ENCODE measurements around the gene SFSWAP. TPM values are rescaled to one million over a fixed set of nuclear protein-coding genes. Genes with fewer than 3 reads are reported as not detected.
A peak's percentile ranks its signal among the peaks of the same experiment; 100 is the strongest.
"Not testable (repeated sequence)": the region's sequence is repeated elsewhere in the genome, so short reads cannot be mapped to it uniquely, and the experiment has no call there.

SFSWAP gene
- 33.4 and 43.2 TPM in 2 replicates for total RNA-seq (2014; rRNA removed; shearing (Covaris generic))

GRCh38 chr12:131710464-131711457 is at the start of gene SFSWAP:
TSS of gene SFSWAP (plus strand) at chr12:131711090. CDS start at chr12:131711230, 140 bp downstream.
- DNase-seq = peak; percentile 89
- peak within 1 kb of the TSS; percentile 99 for H3K4me3 ChIP-seq (ENCODE audit: insufficient read depth, low read depth, low read length)
- peaks cover 10% of the 10 kb centered on the region for H3K36me3 ChIP-seq (replicated peaks; ENCODE audit: control insufficient read depth, insufficient read depth, low read length)
- H3K27me3 ChIP-seq (ENCODE audit: control insufficient read depth, insufficient read depth, low read length) = no peaks in the 10 kb centered on the region

- H3K27me3 ChIP-seq (ENCODE audit: control insufficient read depth, insufficient read depth, low read length); H3K36me3 ChIP-seq (replicated peaks; ENCODE audit: control insufficient read depth, insufficient read depth, low read length); DNase-seq: not testable (repeated sequence)
- H3K4me3 ChIP-seq (ENCODE audit: insufficient read depth, low read depth, low read length) = peak overlapping the region; percentile 30
Observed at GRCh38 chr12:131661170-131661985, 49.5 kb upstream of the SFSWAP start.

- DNase-seq; H3K27me3 ChIP-seq (ENCODE audit: control insufficient read depth, insufficient read depth, low read length); H3K4me3 ChIP-seq (ENCODE audit: insufficient read depth, low read depth, low read length); H3K36me3 ChIP-seq (replicated peaks; ENCODE audit: control insufficient read depth, insufficient read depth, low read length): not testable (repeated sequence)
Observed at GRCh38 chr12:131661986-131662288, 49.0 kb upstream of the SFSWAP start.

- not testable (repeated sequence) for H3K27me3 ChIP-seq (ENCODE audit: control insufficient read depth, insufficient read depth, low read length); H3K36me3 ChIP-seq (replicated peaks; ENCODE audit: control insufficient read depth, insufficient read depth, low read length); H3K4me3 ChIP-seq (ENCODE audit: insufficient read depth, low read depth, low read length); DNase-seq
Observed at GRCh38 chr12:131662346-131662745, 48.5 kb upstream of the SFSWAP start.

- not testable (repeated sequence) for H3K36me3 ChIP-seq (replicated peaks; ENCODE audit: control insufficient read depth, insufficient read depth, low read length); DNase-seq; H3K4me3 ChIP-seq (ENCODE audit: insufficient read depth, low read depth, low read length); H3K27me3 ChIP-seq (ENCODE audit: control insufficient read depth, insufficient read depth, low read length)
Observed at GRCh38 chr12:131665666-131666065, 45.2 kb upstream of the SFSWAP start.

- not testable (repeated sequence) for H3K27me3 ChIP-seq (ENCODE audit: control insufficient read depth, insufficient read depth, low read length)
Observed at GRCh38 chr12:131666486-131666885, 44.4 kb upstream of the SFSWAP start.

GRCh38 chr12:131666978-131667601 is 43.8 kb upstream of the SFSWAP start:
- not testable (repeated sequence) for H3K27me3 ChIP-seq (ENCODE audit: control insufficient read depth, insufficient read depth, low read length); H3K36me3 ChIP-seq (replicated peaks; ENCODE audit: control insufficient read depth, insufficient read depth, low read length); H3K4me3 ChIP-seq (ENCODE audit: insufficient read depth, low read depth, low read length); DNase-seq

More at GRCh38 chr12:131666486-131666885, 44.4 kb upstream of the SFSWAP start:
- DNase-seq; H3K36me3 ChIP-seq (replicated peaks; ENCODE audit: control insufficient read depth, insufficient read depth, low read length); H3K4me3 ChIP-seq (ENCODE audit: insufficient read depth, low read depth, low read length): not testable (repeated sequence)

GRCh38 chr12:131671276-131671675 is 39.6 kb upstream of the SFSWAP start:
- Histone ChIP-seq H3K27me3 (ENCODE audit: control insufficient read depth, insufficient read depth, low read length) (no peaks in the 10 kb centered on the region), H3K4me3 (ENCODE audit: insufficient read depth, low read depth, low read length) (no peak overlapping the region), H3K36me3 (replicated peaks; ENCODE audit: control insufficient read depth, insufficient read depth, low read length) (no peaks in the 10 kb centered on the region)
- DNase-seq = no peak

GRCh38 chr12:131671871-131672270 is 39.0 kb upstream of the SFSWAP start:
- no peak for DNase-seq
- Histone ChIP-seq H3K27me3 (ENCODE audit: control insufficient read depth, insufficient read depth, low read length) (no peaks in the 10 kb centered on the region), H3K4me3 (ENCODE audit: insufficient read depth, low read depth, low read length) (no peak overlapping the region), H3K36me3 (replicated peaks; ENCODE audit: control insufficient read depth, insufficient read depth, low read length) (no peaks in the 10 kb centered on the region)

- H3K27me3 ChIP-seq (ENCODE audit: control insufficient read depth, insufficient read depth, low read length) = no peaks in the 10 kb centered on the region
- no peak overlapping the region; the same call in 1 of the 2 replicates for H3K4me3 ChIP-seq (ENCODE audit: insufficient read depth, low read depth, low read length)
- no peaks in the 10 kb centered on the region for H3K36me3 ChIP-seq (replicated peaks; ENCODE audit: control insufficient read depth, insufficient read depth, low read length)
- DNase-seq = no peak
Observed at GRCh38 chr12:131672311-131672940, 38.5 kb upstream of the SFSWAP start.

GRCh38 chr12:131672941-131673887 is 37.7 kb upstream of the SFSWAP start:
- no peaks in the 10 kb centered on the region for H3K36me3 ChIP-seq (replicated peaks; ENCODE audit: control insufficient read depth, insufficient read depth, low read length)
- H3K27me3 ChIP-seq (ENCODE audit: control insufficient read depth, insufficient read depth, low read length) = no peaks in the 10 kb centered on the region
- no peak for DNase-seq
- no peak overlapping the region for H3K4me3 ChIP-seq (ENCODE audit: insufficient read depth, low read depth, low read length)

GRCh38 chr12:131673888-131674257 is 37.0 kb upstream of the SFSWAP start:
- Histone ChIP-seq H3K4me3 (ENCODE audit: insufficient read depth, low read depth, low read length) (no peak overlapping the region), H3K36me3 (replicated peaks; ENCODE audit: control insufficient read depth, insufficient read depth, low read length) (no peaks in the 10 kb centered on the region), H3K27me3 (ENCODE audit: control insufficient read depth, insufficient read depth, low read length) (no peaks in the 10 kb centered on the region)
- no peak for DNase-seq

GRCh38 chr12:131674373-131674772 is 36.5 kb upstream of the SFSWAP start:
- H3K4me3 ChIP-seq (ENCODE audit: insufficient read depth, low read depth, low read length) = no peak overlapping the region
- DNase-seq = no peak
- no peaks in the 10 kb centered on the region for H3K27me3 ChIP-seq (ENCODE audit: control insufficient read depth, insufficient read depth, low read length)
- H3K36me3 ChIP-seq (replicated peaks; ENCODE audit: control insufficient read depth, insufficient read depth, low read length) = no peaks in the 10 kb centered on the region
